Fibroblast of skin of back (primary cell): ENCODE measurements around the gene LRPAP1.
A peak's percentile ranks its signal among the peaks of the same experiment; 100 is the strongest.
"Not testable (repeated sequence)": the region's sequence is repeated elsewhere in the genome, so short reads cannot be mapped to it uniquely, and the experiment has no call there.

Experiments used
- DNase-seq: peaks from one replicate; pipeline ENCODE4 v3.0.0-alpha.2; 2013

Gene LRPAP1

DNA sequence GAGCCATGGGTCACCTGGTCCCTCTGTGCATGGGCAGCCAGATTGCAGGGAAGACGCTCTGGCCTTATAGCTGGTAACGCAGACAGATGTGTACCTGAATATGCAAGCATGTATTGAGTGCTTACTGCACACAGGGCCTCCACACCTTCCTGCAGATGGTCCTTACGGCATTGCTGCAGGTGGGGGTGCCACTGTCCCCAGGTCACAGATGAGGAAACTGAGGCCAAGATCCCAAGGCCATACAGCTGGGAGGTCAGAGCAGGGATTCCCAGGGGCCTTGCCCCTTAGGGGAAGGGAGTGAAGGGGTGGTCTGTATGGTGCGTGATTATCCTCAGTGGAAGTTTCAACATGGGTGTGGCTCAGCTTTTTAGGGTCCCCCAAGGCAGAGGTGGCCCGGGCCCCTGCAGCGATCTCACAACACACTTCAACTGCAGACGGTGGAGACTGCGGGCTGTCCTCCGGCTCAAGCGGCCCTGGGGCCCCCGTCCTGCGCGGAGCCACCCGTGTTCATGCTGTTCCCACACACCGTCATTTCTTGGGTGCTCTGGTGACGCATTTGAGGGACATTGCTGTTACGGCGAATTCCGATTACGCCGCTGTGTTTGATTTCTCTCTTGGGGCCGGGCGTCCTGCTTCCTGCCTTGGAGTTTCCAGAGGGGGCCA, 61.0 kb downstream of the LRPAP1 start:
- no peak for DNase-seq

DNA sequence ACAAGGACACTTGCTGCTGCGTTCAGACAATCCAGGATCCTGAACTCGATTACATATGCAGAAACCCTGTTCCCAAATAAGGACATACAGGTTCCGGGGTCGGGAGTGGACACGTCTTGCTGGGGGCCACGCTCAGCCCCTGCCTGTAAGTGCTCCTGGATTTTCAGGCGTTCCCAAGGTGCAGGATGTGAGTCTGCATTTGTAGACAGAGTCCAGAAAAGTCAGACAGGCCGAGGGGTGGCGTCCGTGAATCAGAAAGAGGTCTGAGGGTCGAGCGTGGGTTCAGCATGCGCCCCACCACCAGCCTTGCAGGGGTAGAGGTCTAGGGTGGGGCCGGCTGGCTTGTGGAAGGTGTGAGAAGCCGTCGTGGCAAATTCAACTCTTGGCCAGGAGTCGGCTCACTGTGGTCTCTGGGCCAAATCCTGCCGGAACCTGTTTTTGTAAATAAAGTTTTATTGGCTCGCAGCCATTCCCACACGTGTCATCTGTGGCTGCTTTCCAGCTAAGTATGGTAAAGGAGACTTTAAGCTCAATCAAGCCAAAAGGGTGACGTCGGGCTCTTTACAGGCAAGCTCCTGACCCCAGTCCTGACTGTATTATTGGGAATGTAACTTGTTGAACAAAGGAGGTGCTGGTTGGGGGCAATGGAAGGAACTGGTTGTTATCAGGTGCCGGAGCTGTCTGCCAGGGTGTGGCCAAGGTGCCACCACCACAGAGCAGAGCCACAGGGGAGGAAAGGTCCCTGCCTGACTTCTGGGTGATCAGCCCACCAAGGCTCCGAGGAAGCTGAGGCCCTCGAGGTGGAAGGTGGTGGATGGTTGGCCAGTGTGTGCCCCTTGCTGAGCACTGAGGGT, 61.8 kb downstream of the LRPAP1 start:
- peak; percentile 15 for DNase-seq

DNA sequence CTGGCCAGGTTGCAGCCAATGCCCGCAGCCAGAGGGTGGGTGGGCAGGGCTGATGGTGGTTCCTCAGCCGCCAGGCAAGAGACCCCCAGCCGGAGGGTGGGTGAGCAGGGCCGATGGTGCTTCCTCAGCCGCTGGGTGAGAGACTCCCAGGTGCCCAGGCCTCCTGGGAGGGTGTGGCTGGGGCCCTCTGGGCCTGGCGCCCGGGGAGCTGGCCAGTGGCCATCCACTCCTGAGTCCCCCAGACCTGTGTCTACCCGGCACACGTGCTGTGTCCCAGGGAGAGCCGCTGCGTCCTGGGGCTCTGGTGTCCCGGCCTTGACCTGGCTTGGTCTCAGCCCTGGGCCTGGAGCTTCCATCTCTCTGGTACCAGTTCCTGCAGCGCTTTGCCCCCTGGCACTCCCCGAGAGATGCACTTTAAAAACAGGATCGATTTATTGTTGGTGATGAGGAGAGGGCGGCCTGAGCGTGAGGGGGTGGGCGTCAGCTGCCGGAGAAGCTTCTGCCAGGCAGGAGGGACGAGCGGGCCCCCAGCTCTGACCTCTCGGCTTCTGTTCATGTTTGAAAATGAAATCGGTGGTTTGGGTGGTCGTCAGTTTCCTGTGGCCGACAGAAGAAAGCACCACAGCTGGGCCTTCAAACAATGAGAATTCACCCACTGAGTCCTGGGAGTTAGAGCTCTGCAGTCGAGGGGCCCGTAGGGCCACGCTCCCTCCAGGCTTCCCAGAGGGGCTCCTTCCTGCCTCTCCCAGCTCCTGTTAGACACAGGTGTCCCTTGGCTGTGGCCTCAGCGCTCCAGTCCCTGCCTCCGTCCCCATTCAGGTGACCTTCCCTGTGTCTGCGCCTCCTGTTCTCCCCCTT, 62.6 kb downstream of the LRPAP1 start:
- no peak for DNase-seq

DNA sequence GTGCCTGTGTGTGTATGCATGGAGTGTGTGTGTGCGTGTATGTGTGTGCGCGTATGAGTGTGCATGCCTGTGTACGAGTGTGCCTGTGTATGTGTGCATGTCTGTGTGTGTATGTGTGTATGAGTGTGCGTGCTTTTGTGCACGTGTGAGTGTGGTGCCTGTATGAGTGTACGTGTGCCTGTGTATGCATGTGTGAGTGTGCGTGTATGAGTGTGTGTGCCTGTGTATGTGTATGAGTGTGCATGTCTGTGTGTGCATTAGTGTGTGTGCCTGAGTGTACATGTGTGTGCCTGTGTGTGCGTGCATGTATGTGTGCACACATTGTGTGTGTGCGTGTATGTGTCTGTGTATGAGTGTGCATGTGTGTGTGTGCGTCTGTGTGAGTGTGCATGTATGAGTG, 63.4 kb downstream of the LRPAP1 start:
- DNase-seq = no peak

DNA sequence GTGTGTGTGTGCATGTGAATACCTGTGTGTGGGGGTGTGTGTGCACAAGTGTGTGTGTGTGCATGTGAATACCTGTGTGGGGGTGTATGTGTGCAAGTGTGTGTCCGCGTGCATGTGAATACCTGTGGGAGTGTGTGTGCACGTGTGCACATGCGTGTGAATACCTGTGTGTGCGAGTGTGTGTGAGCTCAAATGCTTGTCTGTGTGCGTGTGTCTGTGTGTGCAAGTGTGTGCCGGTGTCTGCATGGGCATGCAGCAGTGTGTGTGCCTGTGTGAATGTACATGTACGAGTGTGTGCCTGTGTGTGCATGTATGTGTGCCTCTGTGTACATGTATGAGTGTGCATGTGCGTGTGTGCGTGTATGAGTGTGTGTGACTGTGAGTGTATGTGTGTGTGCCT, 64.1 kb downstream of the LRPAP1 start:
- DNase-seq = no peak

DNA sequence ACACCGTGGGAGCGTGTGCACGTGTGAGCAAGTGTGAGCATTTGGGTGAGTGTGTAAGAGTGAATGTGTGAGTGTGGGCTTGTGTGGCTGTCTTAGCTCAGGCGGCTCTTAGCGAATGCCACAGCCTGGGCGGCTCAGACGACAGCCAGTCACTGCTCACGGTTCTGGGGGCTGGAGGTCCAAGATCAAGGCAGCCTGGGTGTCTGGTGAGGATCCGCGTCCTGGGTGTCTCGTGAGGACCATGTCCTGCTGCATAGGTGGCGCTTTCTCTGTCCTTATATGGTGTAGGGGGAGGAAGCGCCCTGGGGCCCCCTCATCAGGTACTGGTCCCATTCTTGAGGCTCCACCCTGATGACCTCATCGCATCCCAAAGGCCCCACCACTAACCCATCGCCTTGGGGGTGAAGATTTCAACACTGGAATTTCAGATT, 64.6 kb downstream of the LRPAP1 start:
- no peak for DNase-seq

DNA sequence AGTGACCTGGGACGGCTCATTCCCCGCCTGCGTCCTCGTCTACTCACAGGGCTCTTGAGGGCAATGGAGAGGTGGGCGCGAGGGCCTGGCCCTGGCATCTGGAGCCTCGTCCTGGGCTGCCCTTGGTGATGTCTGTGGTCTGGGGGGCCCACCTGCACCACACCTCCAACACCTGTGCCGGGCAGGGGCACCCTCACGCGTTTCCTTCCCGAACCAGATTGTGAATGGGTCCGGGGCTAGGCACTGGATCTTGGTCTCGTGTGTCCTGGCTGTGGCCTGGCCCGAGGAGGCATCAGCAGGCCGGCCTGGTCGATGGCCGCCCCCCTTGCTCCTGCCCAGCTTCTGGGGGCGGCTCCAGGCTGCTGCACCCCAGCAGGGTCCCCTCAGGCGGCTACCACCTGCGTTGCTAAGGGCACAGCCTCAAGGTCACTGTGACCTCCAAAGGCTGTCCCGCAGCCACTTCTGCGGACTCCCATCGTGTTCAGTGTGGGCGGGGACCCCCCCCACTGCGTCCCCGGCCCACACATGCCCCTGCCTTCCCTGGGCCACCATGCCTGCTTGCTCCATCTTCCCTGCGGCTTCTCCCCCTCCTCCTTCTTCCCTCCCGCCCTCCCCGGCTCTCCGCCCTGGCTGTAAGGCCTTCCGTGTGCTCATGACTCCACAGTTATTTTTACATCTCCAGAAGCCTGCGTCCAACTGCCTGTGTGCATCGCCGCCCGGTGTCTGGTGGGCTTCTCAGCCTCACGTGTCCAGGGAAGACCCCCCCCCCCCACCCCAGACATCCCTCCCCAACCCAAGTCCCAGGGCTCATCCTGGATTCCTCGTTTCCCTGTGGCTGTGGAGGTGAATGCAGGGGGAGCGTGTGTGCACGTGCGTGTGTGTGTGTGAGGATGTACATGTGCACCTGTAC, 65.3 kb downstream of the LRPAP1 start:
- no peak for DNase-seq

DNA sequence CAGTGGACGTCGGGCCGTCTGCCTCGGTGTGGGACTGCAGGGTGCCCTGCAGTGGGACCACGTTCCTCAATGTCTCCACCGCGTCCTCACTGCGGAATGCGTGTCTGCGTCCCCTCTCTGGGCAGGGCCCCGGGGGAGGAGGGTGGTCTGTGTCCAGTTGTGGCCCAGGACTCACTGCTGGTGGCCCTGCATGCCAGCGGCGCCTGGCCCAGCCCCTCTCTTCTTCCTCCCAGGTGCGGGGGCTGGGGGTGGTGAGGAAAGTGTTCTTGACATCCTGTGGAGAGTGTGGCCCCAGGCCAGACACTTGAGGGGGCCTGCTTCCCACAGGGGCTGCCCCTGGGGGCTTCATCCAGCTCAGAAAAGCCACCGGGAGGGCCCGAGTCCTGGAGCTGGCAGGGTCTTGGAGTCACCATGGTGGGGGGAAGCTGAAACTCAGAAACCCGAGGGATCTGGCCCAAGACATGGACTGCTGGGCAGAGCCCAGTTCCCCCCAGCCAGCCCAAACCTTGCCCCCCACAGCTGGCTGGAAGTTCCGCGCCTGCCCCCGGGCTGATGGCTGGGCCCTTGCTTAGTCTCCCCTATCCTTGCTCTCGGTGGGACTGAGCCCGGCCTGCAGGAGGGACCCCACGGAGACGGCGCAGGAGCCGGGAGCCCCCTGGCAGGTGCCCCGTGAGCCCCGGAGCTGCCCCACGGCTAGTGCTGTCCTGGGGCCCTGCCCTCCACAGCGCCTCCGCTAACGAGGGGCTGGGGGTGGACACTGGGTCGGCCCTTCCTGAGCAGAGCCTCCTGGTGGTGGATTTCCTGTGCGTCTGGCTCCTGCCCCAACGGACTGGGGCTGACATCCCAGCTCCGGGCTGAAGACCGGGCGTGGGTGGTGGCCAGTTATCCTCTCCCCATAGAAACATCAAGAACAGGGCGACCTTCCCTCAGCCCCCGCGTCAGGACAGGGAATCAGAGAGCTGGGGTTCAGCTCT, 66.2 kb downstream of the LRPAP1 start:
- no peak for DNase-seq

DNA sequence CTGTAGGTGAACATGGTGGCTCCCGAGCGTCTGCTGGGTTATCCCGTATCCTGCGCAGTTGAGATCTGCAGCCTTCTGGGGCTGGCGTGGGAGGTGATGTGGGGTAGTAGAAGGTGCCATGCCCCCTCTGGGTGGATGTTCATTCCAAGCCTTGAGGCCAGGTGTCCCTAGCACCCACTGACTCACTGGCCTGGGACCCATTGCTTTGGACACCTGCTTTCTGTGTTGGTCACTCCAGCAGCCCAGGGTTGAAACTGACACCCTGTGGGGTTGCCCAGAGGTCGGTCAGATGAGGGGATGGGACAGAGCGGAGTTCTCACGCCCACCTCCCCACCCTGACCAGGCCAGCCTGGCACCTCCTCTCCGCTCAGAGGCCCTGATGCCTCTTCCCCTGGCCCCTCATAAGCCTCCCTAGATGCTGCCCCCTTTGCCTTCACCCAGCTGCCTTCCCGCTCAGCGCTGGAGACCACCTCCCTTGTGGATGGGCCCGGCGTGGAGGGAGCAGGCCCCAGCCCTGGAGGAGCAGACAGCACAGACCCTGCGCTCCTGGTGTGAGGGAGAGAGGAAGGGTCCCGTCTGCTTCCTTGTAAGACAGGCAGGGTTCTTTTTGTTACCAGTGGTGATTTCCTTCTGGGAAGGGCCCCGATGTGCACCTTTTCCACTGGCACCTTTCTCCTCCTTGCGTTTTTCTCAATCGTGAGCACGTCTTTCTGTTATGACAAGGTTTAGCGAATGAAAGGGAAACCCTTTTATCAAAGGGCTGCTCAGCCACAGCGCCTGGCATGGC, 67.1 kb downstream of the LRPAP1 start:
- no peak for DNase-seq

DNA sequence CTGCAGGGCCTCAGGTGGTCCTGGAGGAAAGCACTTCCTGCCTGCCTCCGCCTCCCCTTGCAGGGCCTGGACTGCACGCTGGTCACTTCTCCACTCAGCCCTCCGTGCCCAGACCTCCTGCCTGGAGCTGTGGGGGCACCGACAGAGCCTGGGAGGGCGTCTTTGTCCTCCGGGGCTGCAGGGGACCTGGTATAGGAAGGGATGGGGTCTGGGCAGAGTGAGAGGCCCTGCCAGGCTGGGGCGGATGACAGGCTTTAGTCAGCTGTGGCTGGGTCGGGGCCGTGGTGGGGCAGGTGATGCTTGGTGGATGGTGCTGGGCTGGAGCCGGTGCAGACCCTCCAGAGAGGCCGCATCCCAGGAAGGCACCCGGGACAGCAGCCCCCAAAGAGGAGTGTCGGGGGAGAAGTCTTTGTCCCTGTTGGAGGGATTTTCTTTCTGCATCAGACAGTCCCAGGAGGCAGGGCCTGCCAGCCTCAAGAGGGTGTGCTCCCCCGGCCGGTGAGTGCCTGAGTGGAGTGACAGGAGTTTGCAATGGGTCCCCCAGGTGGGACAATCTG, 67.8 kb downstream of the LRPAP1 start:
- DNase-seq = no peak

DNA sequence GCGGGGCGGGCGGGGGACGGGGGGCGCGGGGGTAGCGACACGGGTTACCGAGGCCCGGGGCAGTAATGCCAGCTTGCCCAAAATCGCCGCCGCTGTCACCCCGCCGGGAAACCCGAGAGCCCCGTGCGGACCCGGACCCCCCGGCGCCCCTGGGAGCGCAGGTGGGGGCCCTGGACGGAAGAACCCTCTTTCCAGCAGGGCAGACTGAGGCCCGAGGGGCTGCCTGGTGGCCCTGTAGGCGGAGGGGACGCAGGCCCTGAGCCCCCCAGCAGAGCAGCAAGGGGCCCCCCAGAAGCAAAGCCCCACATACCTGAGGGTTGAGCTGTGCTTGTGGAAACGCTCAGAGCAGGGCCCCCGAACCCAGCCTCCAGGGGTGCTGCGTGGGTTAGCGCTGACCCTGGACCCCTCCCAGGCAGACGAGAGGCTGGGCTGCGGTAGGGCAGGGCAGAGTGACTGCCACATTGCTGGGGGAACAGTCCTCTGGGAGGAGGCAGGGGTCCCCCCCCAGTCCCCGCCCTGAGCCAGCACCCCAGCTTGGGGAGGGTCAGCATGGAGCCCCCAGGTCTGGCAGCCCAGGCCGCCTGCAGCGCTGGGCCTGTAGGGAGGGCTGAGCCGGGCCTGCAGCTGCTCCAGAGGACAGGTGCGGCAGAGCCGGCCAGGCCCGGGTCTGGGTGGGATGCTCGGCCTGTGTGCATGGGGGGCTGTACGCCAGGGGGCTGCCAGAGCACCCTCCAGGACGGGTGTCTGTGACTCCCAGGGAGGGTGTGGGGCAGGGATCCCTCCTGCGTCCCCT, 68.5 kb downstream of the LRPAP1 start:
- DNase-seq = no peak

DNA sequence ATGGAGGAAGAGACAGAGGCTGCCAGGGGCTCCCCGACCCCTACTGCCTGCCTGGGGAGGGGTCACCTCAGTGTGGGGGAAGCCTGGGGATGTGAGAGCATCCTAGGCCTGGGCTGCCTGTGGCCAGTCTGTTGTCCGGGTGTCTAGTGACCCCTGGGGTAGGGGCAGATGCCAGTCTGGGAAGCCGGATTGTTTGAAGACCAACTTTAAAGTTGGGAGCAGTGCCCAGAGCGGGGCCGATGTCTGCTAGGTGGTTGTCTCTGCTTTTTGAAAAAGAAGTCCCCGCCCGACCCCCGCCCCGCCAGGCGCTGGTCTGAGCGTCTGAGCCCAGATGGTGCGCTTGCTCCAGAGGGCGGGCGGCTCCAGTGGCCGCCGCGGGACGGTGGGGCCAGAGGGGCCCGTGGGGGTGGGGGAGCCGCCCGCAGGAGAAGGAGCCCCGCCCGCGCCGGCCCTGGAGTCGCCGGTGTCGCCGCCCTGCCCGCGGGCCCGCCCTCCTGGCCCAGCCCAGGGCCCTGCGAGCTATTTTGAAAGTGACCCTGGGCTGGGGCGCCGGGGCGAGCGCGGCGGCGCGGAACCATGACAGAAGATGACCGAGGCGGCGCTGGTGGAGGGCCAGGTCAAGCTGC, 69.3 kb downstream of the LRPAP1 start, which contains the start of gene DOK7:
DOK7 (plus strand) TSS at position 517 of the 626 bp plus-strand sequence; CDS start at position 587, 70 bp downstream.
- DNase-seq = no peak

DNA sequence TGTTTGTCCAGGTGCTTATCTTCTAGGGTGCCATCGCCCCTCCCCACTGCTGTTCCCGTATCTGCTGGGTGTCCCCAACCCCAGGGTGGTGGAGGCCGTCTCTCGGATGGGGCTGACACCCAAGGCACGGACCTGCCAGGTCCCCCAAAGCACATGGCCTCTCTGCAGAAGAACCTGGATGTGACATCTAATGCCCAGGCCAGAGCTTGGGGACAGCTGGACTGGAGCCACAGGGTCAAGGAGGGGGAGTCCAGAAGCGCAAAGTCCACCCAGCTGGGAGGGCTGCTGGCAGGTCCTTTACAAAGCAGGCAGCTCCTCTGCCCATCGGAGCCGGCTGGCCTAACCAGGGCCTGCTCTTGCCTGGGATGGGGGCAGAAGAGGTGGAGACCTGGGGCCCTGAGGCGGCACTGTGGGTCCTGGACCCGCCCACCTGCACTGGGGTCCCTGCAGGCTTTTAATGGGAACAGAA, 69.9 kb downstream of the LRPAP1 start:
- no peak for DNase-seq

DNA sequence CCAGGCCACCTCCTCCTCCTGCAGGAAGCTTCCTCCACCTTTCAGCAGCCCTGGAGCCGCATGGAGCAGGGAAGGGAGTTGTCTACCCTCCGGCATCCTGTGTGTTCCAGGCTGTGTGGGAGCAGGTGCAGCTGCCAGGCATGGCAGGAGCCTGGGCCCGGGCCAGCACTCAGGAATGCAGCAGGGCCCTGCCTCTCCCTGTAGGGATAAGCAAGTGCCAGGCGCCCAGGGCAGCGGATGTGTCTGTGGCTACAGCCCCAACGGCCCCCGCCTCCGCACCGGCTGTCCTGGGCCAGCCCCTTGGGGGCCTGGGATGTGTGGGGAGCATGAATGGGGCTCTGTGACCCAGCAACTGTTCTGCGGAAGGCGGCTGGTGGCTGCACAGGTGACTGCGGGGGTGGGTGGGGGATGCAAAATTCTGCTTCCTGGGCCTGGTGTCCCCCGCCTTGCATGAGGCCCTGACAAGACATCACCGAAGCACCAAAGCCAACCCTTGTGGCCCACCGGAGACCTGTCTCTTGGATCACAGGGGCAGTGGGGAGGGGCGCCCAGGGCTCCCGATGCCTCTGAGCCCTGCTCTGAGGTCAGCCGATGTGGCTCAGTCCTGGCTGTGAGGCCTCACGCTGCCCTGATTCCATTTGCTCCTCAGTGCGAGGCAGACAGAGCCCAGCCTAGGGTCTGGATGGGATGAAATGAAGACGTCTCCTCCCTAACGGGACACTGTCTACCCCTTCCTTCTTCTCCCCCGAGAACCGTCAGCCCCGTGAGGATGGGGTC, 70.5 kb downstream of the LRPAP1 start:
- DNase-seq = no peak

DNA sequence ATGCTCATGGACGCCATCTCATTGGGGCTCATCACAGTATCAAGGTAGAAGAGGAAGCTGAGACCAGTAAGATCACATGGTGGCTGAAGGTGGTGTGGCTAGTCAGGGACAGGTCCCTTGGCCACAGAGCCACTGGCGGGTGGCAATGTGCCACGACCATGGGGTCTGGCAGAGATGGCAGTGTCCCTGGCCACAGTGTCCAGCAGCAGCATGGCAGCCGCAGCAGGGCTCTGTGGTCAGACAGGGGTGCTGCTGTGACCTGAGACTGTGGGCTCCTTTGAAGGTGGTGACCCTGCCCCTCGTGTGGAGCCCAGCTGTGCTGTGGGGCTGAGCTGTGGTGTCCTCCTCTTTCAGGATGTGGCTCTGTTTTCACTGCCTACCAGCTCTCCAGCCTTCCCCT, 71.3 kb downstream of the LRPAP1 start:
- no peak for DNase-seq

DNA sequence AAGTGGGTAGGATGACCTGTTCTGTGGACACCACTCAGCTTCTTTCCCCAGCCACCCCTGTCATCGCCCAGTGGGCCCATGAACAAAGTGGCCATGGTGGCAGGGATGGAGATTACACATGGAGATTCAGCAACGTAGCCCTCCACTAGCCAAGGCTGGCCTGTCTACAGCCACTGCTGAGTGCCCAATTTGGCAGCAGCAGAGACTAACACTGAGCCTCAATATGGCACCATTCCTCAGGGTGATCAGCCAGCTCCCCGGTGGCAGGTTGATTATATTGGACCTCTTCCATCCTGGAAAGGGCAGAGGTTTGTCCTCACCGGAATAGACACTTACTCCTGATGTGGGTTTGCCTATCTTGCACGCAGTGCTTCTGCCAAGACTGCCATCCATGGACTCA, 73.1 kb downstream of the LRPAP1 start:
- not testable (repeated sequence) for DNase-seq

DNA sequence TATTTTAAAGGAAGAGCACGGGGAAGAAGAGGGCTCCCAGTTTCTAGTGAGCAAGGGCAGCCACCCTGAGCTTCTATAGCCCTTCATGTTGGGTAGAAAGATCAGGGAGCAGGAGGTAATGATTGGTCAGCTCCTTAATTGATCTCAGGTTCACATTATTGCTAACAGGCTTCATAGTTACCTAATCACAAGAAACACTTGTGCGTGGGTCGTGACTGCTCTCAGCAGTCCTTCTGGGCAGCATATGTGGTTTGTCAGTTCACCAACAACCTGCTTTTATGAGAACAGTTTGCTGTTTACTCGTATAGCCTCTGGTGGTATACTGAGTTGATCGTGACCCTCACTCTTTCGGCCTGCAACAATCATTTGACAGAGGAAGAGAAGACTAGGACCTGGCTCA, 73.9 kb downstream of the LRPAP1 start:
- no peak for DNase-seq
